Glutamatergic neuron (in vitro differentiated cells): ENCODE data around the gene PREP. TPM values are rescaled to one million over a fixed set of nuclear protein-coding genes. Genes with fewer than 3 reads are reported as not detected.

Experiments
- DNase-seq: peaks from one replicate; pipeline ENCODE4 v3.0.0; 2022
- H3K27ac Mint-ChIP-seq: one replicate; pipeline ENCODE4 v1.8.0; 2020; ENCODE audit warnings: mild to moderate bottlenecking, mixed read lengths, inconsistent platforms; ENCODE audit not compliant: unreplicated experiment
- H3K27me3 Mint-ChIP-seq: one replicate; pipeline ENCODE4 v1.8.0; 2020; ENCODE audit warnings: mild to moderate bottlenecking, moderate library complexity, mixed read lengths, inconsistent platforms; ENCODE audit not compliant: unreplicated experiment
- H3K36me3 Mint-ChIP-seq: one replicate; pipeline ENCODE4 v1.8.0; 2020; ENCODE audit warnings: mild to moderate bottlenecking, mixed read lengths, inconsistent platforms; ENCODE audit not compliant: unreplicated experiment
- H3K4me1 Mint-ChIP-seq: one replicate; pipeline ENCODE4 v1.8.0; 2020; ENCODE audit warnings: mild to moderate bottlenecking, low read depth, mixed read lengths, inconsistent platforms; ENCODE audit not compliant: unreplicated experiment
- H3K4me3 Mint-ChIP-seq: one replicate; pipeline ENCODE4 v1.8.0; 2020; ENCODE audit warnings: mild to moderate bottlenecking, mixed read lengths, inconsistent platforms; ENCODE audit not compliant: unreplicated experiment
- H3K9me3 Mint-ChIP-seq: one replicate; pipeline ENCODE4 v1.8.0; 2020; ENCODE audit warnings: mild to moderate bottlenecking, moderate library complexity, mixed read lengths, inconsistent platforms; ENCODE audit not compliant: unreplicated experiment
- total RNA-seq: library from RNA; stranded (reverse); fragmentation: NEBNext Ultra II Directional; extraction: Animal tissue kit (Norgen Biotek cat#: 25700); gene quantifications from one replicate; pipeline ENCODE4 v1.2.1, GENCODE V29; 2021; ENCODE audit not compliant: unreplicated experiment
- TF ChIP-seq, protein P1 (sequence below): fragments of 200-600 bp; sonication (generic); IDR thresholded peaks from one replicate; pipeline ENCODE4 v1.5.0; 2021; ENCODE audit not compliant: partially characterized antibody, unreplicated experiment

Gene PREP
- total RNA-seq, 1 donor from 2014 or later, result 206 TPM

DNA sequence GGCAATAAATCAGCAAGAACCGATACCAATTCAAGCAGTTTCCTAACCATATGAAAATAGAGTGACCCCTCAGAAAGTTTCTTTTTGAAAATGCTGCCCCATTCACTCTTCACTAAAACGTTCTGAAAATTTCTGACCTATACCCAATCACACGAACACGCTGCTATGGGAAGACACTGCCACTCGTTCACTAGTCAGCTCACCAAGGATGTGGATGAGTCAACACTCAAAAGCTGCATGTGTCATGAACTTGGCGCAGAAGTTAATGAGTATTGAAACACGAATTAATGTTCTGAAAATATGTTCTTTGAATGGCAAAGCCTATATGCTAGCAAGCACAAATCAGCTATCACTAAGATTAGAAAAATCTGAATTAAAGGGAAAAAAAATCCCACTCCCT lies 84.2 kb downstream of the PREP start:
- TF ChIP-seq, protein P1, sequence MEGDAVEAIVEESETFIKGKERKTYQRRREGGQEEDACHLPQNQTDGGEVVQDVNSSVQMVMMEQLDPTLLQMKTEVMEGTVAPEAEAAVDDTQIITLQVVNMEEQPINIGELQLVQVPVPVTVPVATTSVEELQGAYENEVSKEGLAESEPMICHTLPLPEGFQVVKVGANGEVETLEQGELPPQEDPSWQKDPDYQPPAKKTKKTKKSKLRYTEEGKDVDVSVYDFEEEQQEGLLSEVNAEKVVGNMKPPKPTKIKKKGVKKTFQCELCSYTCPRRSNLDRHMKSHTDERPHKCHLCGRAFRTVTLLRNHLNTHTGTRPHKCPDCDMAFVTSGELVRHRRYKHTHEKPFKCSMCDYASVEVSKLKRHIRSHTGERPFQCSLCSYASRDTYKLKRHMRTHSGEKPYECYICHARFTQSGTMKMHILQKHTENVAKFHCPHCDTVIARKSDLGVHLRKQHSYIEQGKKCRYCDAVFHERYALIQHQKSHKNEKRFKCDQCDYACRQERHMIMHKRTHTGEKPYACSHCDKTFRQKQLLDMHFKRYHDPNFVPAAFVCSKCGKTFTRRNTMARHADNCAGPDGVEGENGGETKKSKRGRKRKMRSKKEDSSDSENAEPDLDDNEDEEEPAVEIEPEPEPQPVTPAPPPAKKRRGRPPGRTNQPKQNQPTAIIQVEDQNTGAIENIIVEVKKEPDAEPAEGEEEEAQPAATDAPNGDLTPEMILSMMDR, result no peak
- Mint-ChIP-seq H3K27me3 (peaks cover 4% of the 10 kb centered on the region), H3K9me3 (peaks cover 5% of the 10 kb centered on the region), H3K4me3 (peak overlapping the region; percentile 28), H3K36me3 (peaks cover 24% of the 10 kb centered on the region), H3K4me1 (peaks cover 65% of the 10 kb centered on the region), H3K27ac (peak overlapping the region; percentile 80)
- no peak for DNase-seq

DNA sequence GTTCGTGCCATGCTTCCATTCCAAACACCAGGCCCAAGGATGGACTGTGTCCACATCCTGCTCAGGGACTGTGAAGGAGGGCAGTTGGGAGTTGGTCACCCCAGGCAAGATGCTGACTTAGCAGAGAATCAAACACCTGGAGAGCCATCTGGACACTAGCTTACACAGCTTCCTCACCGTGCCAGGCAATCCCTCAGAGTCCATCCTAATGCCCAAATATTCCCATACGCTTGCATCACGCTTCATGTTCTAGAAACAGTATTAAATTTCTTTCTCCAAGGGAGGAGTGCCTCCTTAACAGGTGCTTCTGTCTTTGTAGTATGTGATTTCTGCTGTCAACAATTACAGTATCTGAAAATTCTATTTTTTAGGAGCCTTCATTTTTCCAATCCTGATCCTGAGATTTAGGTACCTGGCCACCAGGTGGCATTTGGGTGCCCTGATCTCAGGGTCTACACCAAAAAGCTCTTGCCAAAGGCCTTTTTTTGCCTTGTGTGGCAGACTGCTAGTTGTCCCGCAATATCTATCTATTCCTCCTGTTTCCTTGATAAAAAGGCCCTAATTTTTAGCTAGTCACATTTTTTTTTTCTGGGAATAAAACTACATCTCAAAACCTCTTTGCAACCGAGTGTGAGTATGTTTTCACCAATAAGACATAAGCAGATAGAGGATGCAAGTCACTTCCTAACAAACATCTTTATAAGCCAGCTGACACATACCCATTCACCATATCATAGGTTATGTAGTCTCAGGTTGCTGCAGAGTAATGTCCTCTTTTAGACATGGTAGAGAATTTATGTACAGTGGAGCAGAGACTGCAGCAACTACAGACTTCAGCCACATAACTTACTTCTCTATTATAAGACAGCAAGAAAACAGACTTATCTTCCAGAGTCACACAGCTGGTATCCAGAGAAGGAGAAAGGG lies 85.0 kb downstream of the PREP start:
- DNase-seq, result no peak
- Mint-ChIP-seq H3K27ac (peak overlapping the region; percentile 80), H3K4me1 (peaks cover 65% of the 10 kb centered on the region), H3K4me3 (peak overlapping the region; percentile 69), H3K27me3 (peaks cover 4% of the 10 kb centered on the region), H3K36me3 (peaks cover 25% of the 10 kb centered on the region), H3K9me3 (peaks cover 4% of the 10 kb centered on the region)
- TF ChIP-seq, protein P1, result peak; percentile 52

DNA sequence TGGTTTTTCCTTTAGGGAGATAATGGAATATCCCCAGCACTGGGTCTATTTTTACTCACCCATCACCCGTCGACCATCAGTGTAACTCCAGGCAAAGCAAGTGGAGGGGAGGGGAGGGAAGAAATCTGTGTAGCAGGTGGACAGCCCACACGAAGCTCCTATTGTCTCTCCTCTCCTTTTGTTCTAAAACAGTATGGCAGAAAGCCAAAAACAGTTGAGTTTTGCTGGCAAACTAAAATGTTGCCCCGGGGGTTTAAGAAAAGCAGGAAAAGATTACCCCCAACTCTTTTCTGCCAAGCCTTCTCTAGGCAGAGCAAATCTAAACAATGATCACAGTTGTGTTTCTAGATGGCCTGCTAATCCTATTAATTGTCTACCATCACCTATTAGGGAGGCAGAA lies 89.7 kb downstream of the PREP start:
- H3K36me3 Mint-ChIP-seq, result peaks cover 21% of the 10 kb centered on the region
- peak overlapping the region; percentile 12 for H3K27ac Mint-ChIP-seq
- H3K4me1 Mint-ChIP-seq, result peaks cover 36% of the 10 kb centered on the region
- DNase-seq, result no peak
- TF ChIP-seq, protein P1, result no peak
- peaks cover 7% of the 10 kb centered on the region for H3K27me3 Mint-ChIP-seq
- H3K4me3 Mint-ChIP-seq, result no peak overlapping the region
- peaks cover 5% of the 10 kb centered on the region for H3K9me3 Mint-ChIP-seq

DNA sequence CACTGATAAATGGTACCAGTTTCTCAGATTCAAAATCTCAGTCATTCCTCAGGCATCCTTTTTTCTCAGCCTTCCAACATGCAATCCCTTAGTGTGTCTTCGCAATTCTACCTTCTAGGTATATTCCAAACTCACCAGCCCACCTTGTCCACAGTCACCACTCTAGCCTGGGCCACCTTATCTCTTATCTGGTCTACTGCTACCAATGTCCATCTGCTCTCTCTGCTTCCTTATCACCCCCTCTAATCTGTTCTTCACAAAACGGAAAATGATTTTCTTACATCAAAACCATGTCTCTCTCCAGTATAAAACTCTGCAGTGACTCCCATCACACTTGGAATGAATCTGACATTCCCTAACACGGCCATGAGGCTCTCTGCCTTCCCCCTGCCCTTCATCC lies 91.9 kb downstream of the PREP start:
- Mint-ChIP-seq H3K4me1 (peaks cover 20% of the 10 kb centered on the region), H3K27me3 (peaks cover 3% of the 10 kb centered on the region), H3K36me3 (peaks cover 13% of the 10 kb centered on the region), H3K27ac (no peak overlapping the region), H3K4me3 (no peak overlapping the region), H3K9me3 (peaks cover 7% of the 10 kb centered on the region)
- TF ChIP-seq, protein P1, result no peak
- no peak for DNase-seq

DNA sequence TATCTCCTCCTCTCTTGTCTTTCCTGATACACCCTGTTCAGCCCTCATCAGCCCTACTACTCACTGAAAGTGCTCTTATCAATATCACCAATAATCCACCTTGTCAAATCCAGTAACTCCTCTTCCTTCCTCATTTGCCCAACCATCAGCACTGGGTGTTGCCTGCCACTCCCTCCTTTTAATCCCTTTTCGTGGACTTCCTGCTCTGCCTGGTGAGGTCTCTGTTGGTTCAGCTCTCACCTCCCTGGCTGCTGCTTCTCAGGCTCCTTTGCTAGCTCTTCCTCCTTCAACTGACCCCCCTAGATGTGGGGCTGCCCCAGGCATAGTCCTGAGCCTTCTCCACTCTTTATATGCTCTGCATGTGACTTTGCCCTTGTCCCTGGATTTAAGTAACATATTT lies 92.5 kb downstream of the PREP start:
- H3K36me3 Mint-ChIP-seq, result peaks cover 12% of the 10 kb centered on the region
- no peak overlapping the region for H3K4me3 Mint-ChIP-seq
- no peak overlapping the region for H3K27ac Mint-ChIP-seq
- TF ChIP-seq, protein P1, result no peak
- H3K27me3 Mint-ChIP-seq, result peaks cover 3% of the 10 kb centered on the region
- no peak for DNase-seq
- H3K4me1 Mint-ChIP-seq, result peaks cover 20% of the 10 kb centered on the region
- peaks cover 7% of the 10 kb centered on the region for H3K9me3 Mint-ChIP-seq
